Psoas muscle (tissue), 8 donors: ENCODE measurements around the gene CDK19. TPM values are rescaled to one million over a fixed set of nuclear protein-coding genes. Genes with fewer than 3 reads are reported as not detected.
"Not testable (repeated sequence)": the region's sequence is repeated elsewhere in the genome, so short reads cannot be mapped to it uniquely, and the experiment has no call there.

ENCODE experiments used
- ATAC-seq, 4 donors: fragments of 200-7000 bp; cut with Tn5 transposase; one replicate each; pipeline ENCODE4 v1.9.1; 2020; ENCODE audit warnings: moderate library complexity in 3 of 4, mild to moderate bottlenecking in 2 of 4
- DNase-seq, 2 donors: peaks; one replicate each; pipeline ENCODE4 v3.0.0-alpha.2; 2020
- H3K27ac ChIP-seq: fragments of 200-600 bp; one replicate; pipeline ENCODE4 v1.8.0; 2022
- H3K27me3 ChIP-seq, 3 donors: fragments of 200-600 bp in 1 of 3; one replicate each; pipeline versions ENCODE4 v1.6.1 to v1.8.0; 2013 to 2022; ENCODE audit warnings: low read length in 2 of 3, mild to moderate bottlenecking in 2 of 3, moderate library complexity in 1 of 3; ENCODE audit not compliant: insufficient read depth in 3 of 3
- H3K36me3 ChIP-seq, 2 donors: fragments of 200-600 bp in 1 of 2; one replicate each; pipeline versions ENCODE4 v1.6.1 to v1.8.0; 2013 to 2022; ENCODE audit warnings: low read depth in 1 of 2, mild to moderate bottlenecking in 1 of 2, moderate library complexity in 1 of 2; ENCODE audit not compliant: insufficient read depth in 1 of 2
- H3K4me1 ChIP-seq: fragments of 200-600 bp; one replicate; pipeline ENCODE4 v1.8.0; 2022
- H3K4me3 ChIP-seq: fragments of 200-600 bp; one replicate; pipeline ENCODE4 v1.8.0; 2022; ENCODE audit warnings: mild to moderate bottlenecking
- H3K9me3 ChIP-seq: fragments of 200-600 bp; one replicate; pipeline ENCODE4 v1.8.0; 2022
- WGBS, 3 donors: extraction: QIAGEN DNeasy Blood & Tissue Kit; methylation state at CpG; one replicate each; pipeline versions ENCODE4 v1.1.6 to v1.1.7; 2013; 5-methylcytosine and 5-hydroxymethylcytosine counted together
- intact Hi-C, 2 donors: fragments of 100-400 bp; cut with DNase I; formaldehyde crosslinking; loops; one replicate each; pipeline versions ENCODE4 v1.11.0 to v1.14.2; 2022
- polyA plus RNA-seq, 3 donors: library from polyadenylated mRNA; stranded (reverse); fragments of 200-250 nt; gene quantifications; one replicate each; pipeline ENCODE4 v1.2.3, GENCODE V29; 2013
- total RNA-seq, 4 donors: library from RNA; stranded (reverse); fragmentation: NEBNext Ultra II Directional in 2 of 4; extraction: Animal tissue kit (Norgen Biotek cat#: 25700) in 2 of 4; gene quantifications; one replicate each; pipeline versions ENCODE4 v1.2.1 to v1.2.4, GENCODE V29; 2021 to 2023
- TF ChIP-seq, protein P1 (sequence below): fragments of 200-600 bp; IDR thresholded peaks from one replicate; pipeline ENCODE4 v1.8.0; 2022; ENCODE audit warnings: antibody characterized with exemption
- donor health status: healthy with polysubstance abuse.
- donor health status: DM: no; HTN: no; CAD: no; lungs with moderate emphysema.
- donor health status: Bipolar disorder and iron deficiency.
- donor health status: healthy.
- donor health status: DM: yes; HTN: yes; CAD: no.
- donor health status: DM: no; HTN: no; CAD: no.
- donor health status: DM: no; HTN: no; CAD: no.
- donor health status: DM: yes; HTN: yes; CAD: no.

CDK19 gene
- total and polyA plus RNA-seq, 7 donors = 2.2 to 11.6 (median 5.5) TPM

DNA sequence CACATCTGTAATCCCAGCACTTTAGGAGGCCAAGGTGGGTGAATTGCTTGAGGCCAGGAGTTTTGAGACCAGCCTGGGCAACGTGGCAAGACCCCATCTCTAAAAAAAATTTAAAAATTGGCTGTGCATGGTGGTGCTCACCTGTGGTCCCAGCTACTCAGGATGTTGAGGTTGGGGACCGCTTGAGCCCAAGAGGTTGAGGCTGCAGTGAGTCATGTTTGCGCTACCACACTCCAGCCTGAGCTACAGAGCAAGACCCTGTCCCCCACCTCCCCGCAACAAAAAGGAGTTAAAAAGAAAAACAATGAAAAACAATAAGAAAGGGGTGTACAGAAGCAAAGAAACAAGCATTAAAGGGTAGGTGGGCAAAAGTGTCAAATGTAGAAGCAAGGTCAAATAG is 57.3 kb downstream of the CDK19 start:
- intact Hi-C loops = no loop called here
- H3K9me3 ChIP-seq = no peaks in the 10 kb centered on the region
- WGBS, 3 donors = 90 to 95% (median 92%) methylated on average over 4 of the region's 4 CpGs
- H3K27ac ChIP-seq = no peak overlapping the region
- H3K27me3 ChIP-seq = no peaks in the 10 kb centered on the region
- no peak overlapping the region for H3K4me3 ChIP-seq
- H3K36me3 ChIP-seq = no peaks in the 10 kb centered on the region
- TF ChIP-seq, protein P1, sequence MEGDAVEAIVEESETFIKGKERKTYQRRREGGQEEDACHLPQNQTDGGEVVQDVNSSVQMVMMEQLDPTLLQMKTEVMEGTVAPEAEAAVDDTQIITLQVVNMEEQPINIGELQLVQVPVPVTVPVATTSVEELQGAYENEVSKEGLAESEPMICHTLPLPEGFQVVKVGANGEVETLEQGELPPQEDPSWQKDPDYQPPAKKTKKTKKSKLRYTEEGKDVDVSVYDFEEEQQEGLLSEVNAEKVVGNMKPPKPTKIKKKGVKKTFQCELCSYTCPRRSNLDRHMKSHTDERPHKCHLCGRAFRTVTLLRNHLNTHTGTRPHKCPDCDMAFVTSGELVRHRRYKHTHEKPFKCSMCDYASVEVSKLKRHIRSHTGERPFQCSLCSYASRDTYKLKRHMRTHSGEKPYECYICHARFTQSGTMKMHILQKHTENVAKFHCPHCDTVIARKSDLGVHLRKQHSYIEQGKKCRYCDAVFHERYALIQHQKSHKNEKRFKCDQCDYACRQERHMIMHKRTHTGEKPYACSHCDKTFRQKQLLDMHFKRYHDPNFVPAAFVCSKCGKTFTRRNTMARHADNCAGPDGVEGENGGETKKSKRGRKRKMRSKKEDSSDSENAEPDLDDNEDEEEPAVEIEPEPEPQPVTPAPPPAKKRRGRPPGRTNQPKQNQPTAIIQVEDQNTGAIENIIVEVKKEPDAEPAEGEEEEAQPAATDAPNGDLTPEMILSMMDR = no peak
- DNase-seq (no peak), ATAC-seq (no peak)
- no peaks in the 10 kb centered on the region for H3K4me1 ChIP-seq

DNA sequence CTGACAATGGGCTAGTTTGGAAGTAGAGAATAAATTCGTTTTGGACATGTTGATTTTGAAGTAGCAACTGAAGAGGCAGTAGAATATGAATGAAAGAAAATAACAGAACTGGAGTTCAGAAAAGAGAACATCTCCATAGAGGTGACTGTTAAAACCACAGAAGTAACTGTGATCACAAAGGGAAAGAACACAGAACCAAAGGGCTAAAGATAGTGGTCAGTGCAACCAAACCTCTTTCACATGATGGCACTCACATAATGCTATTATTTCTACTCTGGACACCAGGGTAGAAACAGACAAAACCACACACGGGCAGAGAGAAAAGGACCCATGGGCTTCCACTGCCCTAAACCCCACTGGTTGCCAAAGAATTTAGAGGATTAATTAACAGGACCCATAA is 58.5 kb downstream of the CDK19 start:
- H3K4me3 ChIP-seq = no peak overlapping the region
- intact Hi-C loops = no loop called here
- H3K36me3 ChIP-seq = no peaks in the 10 kb centered on the region
- DNase-seq (no peak), ATAC-seq (no peak)
- no peaks in the 10 kb centered on the region for H3K9me3 ChIP-seq
- no peak overlapping the region for H3K27ac ChIP-seq
- H3K4me1 ChIP-seq = no peaks in the 10 kb centered on the region
- TF ChIP-seq, protein P1 = no peak
- no peaks in the 10 kb centered on the region for H3K27me3 ChIP-seq
- WGBS, 3 donors = 72 to 80% (median 75%) methylated on average over 2 of the region's 2 CpGs

DNA sequence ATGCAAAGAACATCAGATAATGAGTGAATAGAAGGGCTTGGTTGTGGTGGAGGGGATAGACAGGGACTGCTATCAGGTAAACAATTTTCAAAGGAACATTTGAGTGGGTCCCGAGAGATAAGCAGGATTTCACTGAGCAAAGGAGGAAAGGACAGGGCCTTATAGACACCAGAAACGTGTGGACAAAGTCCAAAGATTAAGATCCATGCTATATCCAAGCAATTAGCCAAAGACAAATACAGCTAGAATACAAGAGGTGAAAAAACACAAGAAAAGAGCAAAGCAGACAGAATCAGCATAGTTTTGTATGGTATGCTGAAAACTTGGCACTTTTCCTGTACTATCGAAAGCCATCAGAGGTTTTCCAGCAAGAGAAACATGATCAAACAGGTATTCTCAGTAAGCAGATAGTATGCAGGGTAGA is 59.8 kb downstream of the CDK19 start:
- Histone ChIP-seq H3K36me3 (no peaks in the 10 kb centered on the region), H3K27me3 (no peaks in the 10 kb centered on the region), H3K4me3 (no peak overlapping the region), H3K4me1 (no peaks in the 10 kb centered on the region), H3K27ac (no peak overlapping the region), H3K9me3 (no peaks in the 10 kb centered on the region)
- ATAC-seq (no peak), DNase-seq (no peak)
- 59 to 77% (median 68%) methylated on average over 3 of the region's 3 CpGs for WGBS, 3 donors
- intact Hi-C loops = no loop called here
- TF ChIP-seq, protein P1 = no peak

- H3K4me3 ChIP-seq, DNase-seq, H3K27ac ChIP-seq, H3K4me1 ChIP-seq, H3K36me3 ChIP-seq, intact Hi-C loops, H3K9me3 ChIP-seq, ATAC-seq, H3K27me3 ChIP-seq: not testable (repeated sequence)
- 97 to 99% (median 98%) methylated on average over 9 of the region's 9 CpGs for WGBS, 3 donors
Measured at GRCh38 chr6:110753936-110754668, 61.2 kb downstream of the CDK19 start.

GRCh38 chr6:110748453-110748852 is 66.8 kb downstream of the CDK19 start:
- no peak for DNase-seq
- Histone ChIP-seq H3K4me1 (no peaks in the 10 kb centered on the region), H3K4me3 (no peak overlapping the region), H3K36me3 (no peaks in the 10 kb centered on the region), H3K27ac (no peak overlapping the region), H3K9me3 (no peaks in the 10 kb centered on the region), H3K27me3 (no peaks in the 10 kb centered on the region)
- ATAC-seq = no peak
- intact Hi-C loops = no loop called here
- WGBS, 3 donors = 39 to 43% (median 39%) methylated on average over 3 of the region's 3 CpGs
- TF ChIP-seq, protein P1 = no peak
